ENCODE data around the gene DGKH. TPM values are rescaled to one million over a fixed set of nuclear protein-coding genes. Genes with fewer than 3 reads are reported as not detected.

DGKH gene
- total RNA-seq, 1 donor = 8.7 TPM

DNA sequence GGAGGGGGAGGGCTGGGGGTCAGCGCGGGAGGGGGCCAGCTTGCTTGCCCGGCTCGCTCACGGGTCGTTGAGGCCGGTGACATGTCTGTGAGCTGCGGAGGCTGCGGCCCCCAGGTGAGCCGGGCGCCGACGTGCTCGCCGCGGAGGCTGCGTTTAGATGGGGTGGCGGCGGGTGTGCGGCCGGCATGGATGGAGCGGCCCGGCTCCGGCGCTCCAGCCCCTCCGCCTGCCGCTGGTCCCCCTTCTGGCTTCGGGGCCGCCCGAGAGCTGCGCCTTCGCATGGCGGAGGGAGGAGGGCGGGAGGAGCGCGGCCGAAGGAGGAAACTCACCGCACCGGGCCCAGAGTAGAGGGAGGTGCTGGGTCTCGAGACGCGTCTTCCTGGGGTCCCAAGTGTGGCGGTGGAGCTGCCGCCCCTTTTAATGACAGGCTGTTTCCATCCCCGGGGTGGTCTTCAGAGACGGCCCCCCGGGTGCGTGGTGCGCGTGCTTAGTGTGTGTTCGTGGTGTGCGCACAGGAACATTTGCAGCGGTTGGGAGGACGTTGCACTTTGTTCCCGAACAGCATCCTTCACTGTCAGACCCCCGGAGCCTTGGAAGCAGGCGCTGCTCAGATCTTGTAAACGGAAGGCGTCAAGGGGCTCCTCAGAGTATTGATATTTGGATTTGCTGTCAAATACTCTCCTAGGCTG lies 223.8 kb downstream of the DGKH start, which contains the start of gene AKAP11:
Gene AKAP11, plus strand, starts transcription at position 38 of the 689 bp plus-strand sequence. CDS start 14,197 bp downstream, outside the sequence.
- DNase-seq (ENCODE audit: insufficient read length, low spot score, missing footprints) = peak; percentile 39
- Histone ChIP-seq H3K36me3 (ENCODE audit: insufficient read depth, low read length) (no peaks in the 10 kb centered on the region), H2AFZ (ENCODE audit: low read length) (peak within 1 kb of the TSS; percentile 99), H3K79me2 (ENCODE audit: insufficient read depth, low read length) (peaks cover 52% of the 10 kb centered on the region), H3K4me2 (ENCODE audit: insufficient read depth, low read length) (peak within 1 kb of the TSS; percentile 92), H3K4me1 (ENCODE audit: insufficient read depth, low read length) (peaks cover 24% of the 10 kb centered on the region), H3K27me3 (ENCODE audit: insufficient read depth, low read length) (no peaks in the 10 kb centered on the region), H3K4me3 (ENCODE audit: insufficient read depth, low read length) (peak within 1 kb of the TSS; percentile 92), H3K27ac (ENCODE audit: low read depth, low read length) (peak within 1 kb of the TSS; percentile 93), H3K9me3 (ENCODE audit: low read depth, low read length) (no peaks in the 10 kb centered on the region), H4K20me1 (ENCODE audit: insufficient read depth, low read length) (no peaks in the 10 kb centered on the region)
- TF ChIP-seq, protein P1, sequence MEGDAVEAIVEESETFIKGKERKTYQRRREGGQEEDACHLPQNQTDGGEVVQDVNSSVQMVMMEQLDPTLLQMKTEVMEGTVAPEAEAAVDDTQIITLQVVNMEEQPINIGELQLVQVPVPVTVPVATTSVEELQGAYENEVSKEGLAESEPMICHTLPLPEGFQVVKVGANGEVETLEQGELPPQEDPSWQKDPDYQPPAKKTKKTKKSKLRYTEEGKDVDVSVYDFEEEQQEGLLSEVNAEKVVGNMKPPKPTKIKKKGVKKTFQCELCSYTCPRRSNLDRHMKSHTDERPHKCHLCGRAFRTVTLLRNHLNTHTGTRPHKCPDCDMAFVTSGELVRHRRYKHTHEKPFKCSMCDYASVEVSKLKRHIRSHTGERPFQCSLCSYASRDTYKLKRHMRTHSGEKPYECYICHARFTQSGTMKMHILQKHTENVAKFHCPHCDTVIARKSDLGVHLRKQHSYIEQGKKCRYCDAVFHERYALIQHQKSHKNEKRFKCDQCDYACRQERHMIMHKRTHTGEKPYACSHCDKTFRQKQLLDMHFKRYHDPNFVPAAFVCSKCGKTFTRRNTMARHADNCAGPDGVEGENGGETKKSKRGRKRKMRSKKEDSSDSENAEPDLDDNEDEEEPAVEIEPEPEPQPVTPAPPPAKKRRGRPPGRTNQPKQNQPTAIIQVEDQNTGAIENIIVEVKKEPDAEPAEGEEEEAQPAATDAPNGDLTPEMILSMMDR (IDR thresholded peaks at IDR 0.05; ENCODE audit: extremely low read depth, low read depth, low read length) = no peak

DNA sequence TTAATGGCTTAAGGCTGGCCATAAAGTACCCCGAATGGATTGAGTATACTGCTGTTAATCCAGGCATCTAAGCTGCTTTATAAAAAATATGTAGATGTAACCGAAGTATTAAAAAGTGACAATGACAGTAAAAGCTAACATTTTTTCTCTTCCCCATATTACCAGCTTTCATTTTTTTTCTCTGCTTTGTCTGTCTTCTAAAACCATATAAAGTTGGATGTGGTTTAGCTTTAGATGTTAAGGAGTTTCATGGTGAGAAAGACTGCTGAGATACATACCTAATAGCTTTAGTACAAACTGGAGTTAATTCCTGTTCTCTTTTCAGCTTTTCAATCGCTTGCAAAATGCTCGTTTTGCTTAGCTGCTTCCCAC lies 224.3 kb downstream of the DGKH start:
- Histone ChIP-seq H3K79me2 (ENCODE audit: insufficient read depth, low read length) (peaks cover 57% of the 10 kb centered on the region), H2AFZ (ENCODE audit: low read length) (peak overlapping the region; percentile 88), H3K4me2 (ENCODE audit: insufficient read depth, low read length) (peak overlapping the region; percentile 92), H3K9me3 (ENCODE audit: low read depth, low read length) (no peaks in the 10 kb centered on the region), H4K20me1 (ENCODE audit: insufficient read depth, low read length) (no peaks in the 10 kb centered on the region), H3K36me3 (ENCODE audit: insufficient read depth, low read length) (no peaks in the 10 kb centered on the region), H3K27me3 (ENCODE audit: insufficient read depth, low read length) (no peaks in the 10 kb centered on the region), H3K27ac (ENCODE audit: low read depth, low read length) (peak overlapping the region; percentile 64), H3K4me1 (ENCODE audit: insufficient read depth, low read length) (peaks cover 29% of the 10 kb centered on the region), H3K4me3 (ENCODE audit: insufficient read depth, low read length) (peak overlapping the region; percentile 92)
- TF ChIP-seq, protein P1 (IDR thresholded peaks at IDR 0.05; ENCODE audit: extremely low read depth, low read depth, low read length) = no peak
- DNase-seq (ENCODE audit: insufficient read length, low spot score, missing footprints) = no peak

DNA sequence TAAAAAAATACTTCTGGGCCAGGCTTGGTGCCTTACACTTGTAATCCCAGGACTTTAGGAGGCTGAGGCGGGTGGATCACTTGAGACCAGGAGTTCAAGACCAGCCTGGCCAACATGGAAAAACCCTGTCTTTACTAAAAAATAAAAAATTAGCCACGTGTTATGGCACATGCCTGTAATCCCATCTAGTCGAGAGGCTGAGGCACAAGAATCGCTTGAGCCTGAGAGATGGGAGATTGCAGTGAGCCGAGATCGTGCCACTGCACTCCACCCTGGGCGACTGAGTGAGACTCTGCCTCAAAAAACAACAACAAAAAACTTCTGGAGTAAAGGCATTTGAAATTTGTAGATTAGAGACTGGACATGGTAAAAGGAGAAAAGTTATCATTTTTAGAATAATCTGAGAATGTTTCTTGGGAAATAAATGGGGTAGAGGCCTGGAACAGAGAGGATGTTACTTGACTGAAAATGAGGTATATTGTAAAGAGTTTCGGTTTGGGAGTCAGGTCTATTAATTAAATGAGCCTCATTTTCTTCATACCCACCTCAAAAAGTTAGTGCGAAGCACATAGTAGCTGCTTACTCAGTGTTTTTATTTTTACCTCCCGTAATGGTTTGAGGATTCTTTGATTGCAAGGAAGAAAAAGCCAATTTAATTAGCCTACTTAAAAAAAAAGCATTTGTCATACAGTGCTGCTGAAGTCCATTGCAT lies 226.1 kb downstream of the DGKH start:
- H3K4me3 ChIP-seq (ENCODE audit: insufficient read depth, low read length) = no peak overlapping the region
- H3K27me3 ChIP-seq (ENCODE audit: insufficient read depth, low read length) = no peaks in the 10 kb centered on the region
- H3K4me2 ChIP-seq (ENCODE audit: insufficient read depth, low read length) = no peak overlapping the region
- H4K20me1 ChIP-seq (ENCODE audit: insufficient read depth, low read length) = no peaks in the 10 kb centered on the region
- H2AFZ ChIP-seq (ENCODE audit: low read length) = no peak overlapping the region
- no peak for DNase-seq (ENCODE audit: insufficient read length, low spot score, missing footprints)
- peaks cover 29% of the 10 kb centered on the region for H3K4me1 ChIP-seq (ENCODE audit: insufficient read depth, low read length)
- H3K36me3 ChIP-seq (ENCODE audit: insufficient read depth, low read length) = no peaks in the 10 kb centered on the region
- TF ChIP-seq, protein P1 (IDR thresholded peaks at IDR 0.05; ENCODE audit: extremely low read depth, low read depth, low read length) = no peak
- H3K79me2 ChIP-seq (ENCODE audit: insufficient read depth, low read length) = peaks cover 75% of the 10 kb centered on the region
- no peaks in the 10 kb centered on the region for H3K9me3 ChIP-seq (ENCODE audit: low read depth, low read length)
- no peak overlapping the region for H3K27ac ChIP-seq (ENCODE audit: low read depth, low read length)

DNA sequence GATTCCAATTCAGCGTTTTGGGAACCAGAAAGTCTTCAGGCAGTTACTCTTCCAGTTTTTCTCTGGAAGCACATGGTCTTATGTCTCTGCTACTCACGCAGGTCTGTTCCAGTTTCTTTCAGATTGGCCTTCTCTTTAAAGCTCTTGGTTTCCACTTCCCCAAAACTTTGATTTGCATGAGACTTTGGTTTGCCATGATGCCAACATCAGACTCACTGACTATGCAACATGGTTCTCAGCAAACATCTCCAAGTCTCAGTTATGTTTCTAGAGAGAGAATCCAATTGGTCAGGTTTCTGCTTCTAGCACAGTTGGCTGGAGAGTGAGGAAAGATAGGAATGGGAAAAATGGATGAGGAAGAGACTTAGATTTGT lies 226.6 kb downstream of the DGKH start:
- H3K79me2 ChIP-seq (ENCODE audit: insufficient read depth, low read length) = peaks cover 80% of the 10 kb centered on the region
- H3K27me3 ChIP-seq (ENCODE audit: insufficient read depth, low read length) = no peaks in the 10 kb centered on the region
- no peak overlapping the region for H2AFZ ChIP-seq (ENCODE audit: low read length)
- no peaks in the 10 kb centered on the region for H4K20me1 ChIP-seq (ENCODE audit: insufficient read depth, low read length)
- no peak for DNase-seq (ENCODE audit: insufficient read length, low spot score, missing footprints)
- TF ChIP-seq, protein P1 (IDR thresholded peaks at IDR 0.05; ENCODE audit: extremely low read depth, low read depth, low read length) = no peak
- H3K4me3 ChIP-seq (ENCODE audit: insufficient read depth, low read length) = no peak overlapping the region
- H3K36me3 ChIP-seq (ENCODE audit: insufficient read depth, low read length) = no peaks in the 10 kb centered on the region
- H3K9me3 ChIP-seq (ENCODE audit: low read depth, low read length) = no peaks in the 10 kb centered on the region
- H3K4me2 ChIP-seq (ENCODE audit: insufficient read depth, low read length) = no peak overlapping the region
- peaks cover 29% of the 10 kb centered on the region for H3K4me1 ChIP-seq (ENCODE audit: insufficient read depth, low read length)
- H3K27ac ChIP-seq (ENCODE audit: low read depth, low read length) = no peak overlapping the region
